Activated naive CD4-positive, alpha-beta T cell treated with anti-CD3 and anti-CD28 coated beads, Interleukin-2, amount 50 U/mL, for 24 hours (primary cell): ENCODE data around the gene RNF222.

Source experiments
- H3K27ac Mint-ChIP-seq: one replicate; pipeline ENCODE4 v1.8.0; 2021; ENCODE audit warnings: mild to moderate bottlenecking, mixed read lengths
- H3K27me3 Mint-ChIP-seq: one replicate; pipeline ENCODE4 v1.8.0; 2021; ENCODE audit warnings: mixed read lengths
- H3K36me3 Mint-ChIP-seq: one replicate; pipeline ENCODE4 v1.8.0; 2021; ENCODE audit warnings: mixed read lengths
- H3K4me1 Mint-ChIP-seq: one replicate; pipeline ENCODE4 v1.8.0; 2021; ENCODE audit warnings: mixed read lengths
- H3K4me3 Mint-ChIP-seq: one replicate; pipeline ENCODE4 v1.8.0; 2021; ENCODE audit warnings: mild to moderate bottlenecking, mixed read lengths
- H3K9me3 Mint-ChIP-seq: one replicate; pipeline ENCODE4 v1.8.0; 2021; ENCODE audit warnings: mixed read lengths

RNF222 gene

GRCh38 chr17:8397636-8398035, at the start of gene RNF222:
Gene RNF222 (minus strand): TSS chr17:8397827. CDS start chr17:8393461, 4,366 bp downstream.
- no peaks in the 10 kb centered on the region for H3K36me3 Mint-ChIP-seq
- no peaks in the 10 kb centered on the region for H3K9me3 Mint-ChIP-seq
- H3K4me3 Mint-ChIP-seq, result no peak within 1 kb of the TSS
- H3K27me3 Mint-ChIP-seq, result peaks cover 15% of the 10 kb centered on the region
- H3K4me1 Mint-ChIP-seq, result peaks cover 10% of the 10 kb centered on the region
- no peak within 1 kb of the TSS for H3K27ac Mint-ChIP-seq

GRCh38 chr17:8445536-8445935, 47.9 kb upstream of the RNF222 start:
- no peak overlapping the region for H3K27ac Mint-ChIP-seq
- H3K9me3 Mint-ChIP-seq, result no peaks in the 10 kb centered on the region
- H3K4me3 Mint-ChIP-seq, result no peak overlapping the region
- H3K36me3 Mint-ChIP-seq, result peaks cover 15% of the 10 kb centered on the region
- H3K27me3 Mint-ChIP-seq, result no peaks in the 10 kb centered on the region
- peaks cover 43% of the 10 kb centered on the region for H3K4me1 Mint-ChIP-seq

GRCh38 chr17:8444494-8444893, 46.9 kb upstream of the RNF222 start:
- Mint-ChIP-seq H3K36me3 (peaks cover 16% of the 10 kb centered on the region), H3K27ac (no peak overlapping the region)

GRCh38 chr17:8443756-8444155, 46.1 kb upstream of the RNF222 start:
- H3K9me3 Mint-ChIP-seq, result no peaks in the 10 kb centered on the region
- no peak overlapping the region for H3K4me3 Mint-ChIP-seq
- no peaks in the 10 kb centered on the region for H3K27me3 Mint-ChIP-seq
- peaks cover 53% of the 10 kb centered on the region for H3K4me1 Mint-ChIP-seq
- peaks cover 14% of the 10 kb centered on the region for H3K36me3 Mint-ChIP-seq
- no peak overlapping the region for H3K27ac Mint-ChIP-seq

More at GRCh38 chr17:8444494-8444893, 46.9 kb upstream of the RNF222 start:
- no peak overlapping the region for H3K4me3 Mint-ChIP-seq
- H3K27me3 Mint-ChIP-seq, result no peaks in the 10 kb centered on the region
- H3K9me3 Mint-ChIP-seq, result no peaks in the 10 kb centered on the region
- peaks cover 51% of the 10 kb centered on the region for H3K4me1 Mint-ChIP-seq

GRCh38 chr17:8442310-8442709, 44.7 kb upstream of the RNF222 start:
- H3K9me3 Mint-ChIP-seq, result no peaks in the 10 kb centered on the region
- H3K4me1 Mint-ChIP-seq, result peaks cover 66% of the 10 kb centered on the region
- H3K4me3 Mint-ChIP-seq, result no peak overlapping the region
- H3K27ac Mint-ChIP-seq, result no peak overlapping the region
- peaks cover 10% of the 10 kb centered on the region for H3K36me3 Mint-ChIP-seq
- H3K27me3 Mint-ChIP-seq, result no peaks in the 10 kb centered on the region

GRCh38 chr17:8441690-8442089, 44.1 kb upstream of the RNF222 start:
- H3K9me3 Mint-ChIP-seq, result no peaks in the 10 kb centered on the region
- H3K4me3 Mint-ChIP-seq, result no peak overlapping the region
- peaks cover 10% of the 10 kb centered on the region for H3K36me3 Mint-ChIP-seq
- no peaks in the 10 kb centered on the region for H3K27me3 Mint-ChIP-seq
- peak overlapping the region; percentile 73 for H3K27ac Mint-ChIP-seq
- peaks cover 72% of the 10 kb centered on the region for H3K4me1 Mint-ChIP-seq

- H3K4me1 Mint-ChIP-seq, result peaks cover 78% of the 10 kb centered on the region
- no peaks in the 10 kb centered on the region for H3K27me3 Mint-ChIP-seq
- H3K36me3 Mint-ChIP-seq, result peaks cover 10% of the 10 kb centered on the region
- H3K9me3 Mint-ChIP-seq, result no peaks in the 10 kb centered on the region
- peak overlapping the region; percentile 49 for H3K4me3 Mint-ChIP-seq
- peak overlapping the region; percentile 59 for H3K27ac Mint-ChIP-seq
Measured at GRCh38 chr17:8439681-8440080, 42.1 kb upstream of the RNF222 start.

GRCh38 chr17:8438441-8438840, 40.8 kb upstream of the RNF222 start:
- peaks cover 65% of the 10 kb centered on the region for H3K4me1 Mint-ChIP-seq
- H3K4me3 Mint-ChIP-seq, result peak overlapping the region; percentile 26
- peaks cover 5% of the 10 kb centered on the region for H3K36me3 Mint-ChIP-seq
- no peaks in the 10 kb centered on the region for H3K9me3 Mint-ChIP-seq
- no peaks in the 10 kb centered on the region for H3K27me3 Mint-ChIP-seq
- no peak overlapping the region for H3K27ac Mint-ChIP-seq

GRCh38 chr17:8436844-8437171, 39.2 kb upstream of the RNF222 start:
- Mint-ChIP-seq H3K36me3 (peaks cover 5% of the 10 kb centered on the region), H3K9me3 (no peaks in the 10 kb centered on the region), H3K4me1 (peaks cover 52% of the 10 kb centered on the region), H3K27ac (peak overlapping the region; percentile 94), H3K27me3 (no peaks in the 10 kb centered on the region), H3K4me3 (peak overlapping the region; percentile 99)

GRCh38 chr17:8436169-8436843, 38.7 kb upstream of the RNF222 start:
- no peaks in the 10 kb centered on the region for H3K9me3 Mint-ChIP-seq
- peaks cover 5% of the 10 kb centered on the region for H3K36me3 Mint-ChIP-seq
- H3K4me1 Mint-ChIP-seq, result peaks cover 47% of the 10 kb centered on the region
- H3K4me3 Mint-ChIP-seq, result peak overlapping the region; percentile 99
- peak overlapping the region; percentile 94 for H3K27ac Mint-ChIP-seq
- H3K27me3 Mint-ChIP-seq, result no peaks in the 10 kb centered on the region

GRCh38 chr17:8435245-8436168, 37.9 kb upstream of the RNF222 start, which contains the start of gene NDEL1:
Gene NDEL1 (plus strand): TSS chr17:8435884. CDS start chr17:8444272, 8,388 bp downstream.
- Mint-ChIP-seq H3K27ac (peak within 1 kb of the TSS; percentile 94), H3K9me3 (no peaks in the 10 kb centered on the region), H3K36me3 (peaks cover 2% of the 10 kb centered on the region), H3K4me1 (peaks cover 39% of the 10 kb centered on the region), H3K4me3 (peak within 1 kb of the TSS; percentile 99), H3K27me3 (no peaks in the 10 kb centered on the region)

- peaks cover 4% of the 10 kb centered on the region for H3K4me1 Mint-ChIP-seq
Measured at GRCh38 chr17:8430966-8431365, 33.3 kb upstream of the RNF222 start.

GRCh38 chr17:8426802-8427201, 29.2 kb upstream of the RNF222 start:
- no peaks in the 10 kb centered on the region for H3K36me3 Mint-ChIP-seq
- H3K9me3 Mint-ChIP-seq, result no peaks in the 10 kb centered on the region
- no peak overlapping the region for H3K27ac Mint-ChIP-seq
- H3K4me3 Mint-ChIP-seq, result no peak overlapping the region
- peaks cover 6% of the 10 kb centered on the region for H3K27me3 Mint-ChIP-seq
- H3K4me1 Mint-ChIP-seq, result no peaks in the 10 kb centered on the region

More at GRCh38 chr17:8430966-8431365, 33.3 kb upstream of the RNF222 start:
- Mint-ChIP-seq H3K9me3 (no peaks in the 10 kb centered on the region), H3K36me3 (no peaks in the 10 kb centered on the region), H3K27me3 (no peaks in the 10 kb centered on the region), H3K4me3 (no peak overlapping the region), H3K27ac (no peak overlapping the region)

GRCh38 chr17:8426094-8426720, 28.6 kb upstream of the RNF222 start:
- Mint-ChIP-seq H3K4me1 (no peaks in the 10 kb centered on the region), H3K9me3 (no peaks in the 10 kb centered on the region), H3K27ac (no peak overlapping the region), H3K4me3 (no peak overlapping the region), H3K27me3 (peaks cover 6% of the 10 kb centered on the region), H3K36me3 (no peaks in the 10 kb centered on the region)

GRCh38 chr17:8421571-8421970, 23.9 kb upstream of the RNF222 start:
- Mint-ChIP-seq H3K4me3 (no peak overlapping the region), H3K4me1 (no peaks in the 10 kb centered on the region), H3K27me3 (peaks cover 18% of the 10 kb centered on the region), H3K27ac (no peak overlapping the region), H3K36me3 (no peaks in the 10 kb centered on the region), H3K9me3 (no peaks in the 10 kb centered on the region)
